ENCODE results near the gene CLMN. TPM values are rescaled to one million over a fixed set of nuclear protein-coding genes. Genes with fewer than 3 reads are reported as not detected.
"Not testable (repeated sequence)": the region's sequence is repeated elsewhere in the genome, so short reads cannot be mapped to it uniquely, and the experiment has no call there.

CLMN gene
- polyA plus RNA-seq, 1 donor from 2014 or later = 0.57 TPM

GRCh38 chr14:95182379-95182778 is 137.3 kb downstream of the CLMN start:
- H3K79me2 ChIP-seq (replicated peaks; ENCODE audit: insufficient read depth, low read length) = no peaks in the 10 kb centered on the region
- H3K27ac ChIP-seq (ENCODE audit: low read length) = no peak overlapping the region
- no peaks in the 10 kb centered on the region for H3F3A ChIP-seq (ENCODE audit: insufficient read depth, low read length, poor library complexity, severe bottlenecking)
- H3K36me3 ChIP-seq (ENCODE audit: insufficient read depth, low read length) = no peaks in the 10 kb centered on the region
- no peaks in the 10 kb centered on the region for H3K9me3 ChIP-seq (ENCODE audit: low read length)
- no peaks in the 10 kb centered on the region for H3K27me3 ChIP-seq (ENCODE audit: insufficient read depth, low read depth, low read length)
- no peak overlapping the region for H3K4me3 ChIP-seq (ENCODE audit: low read length)
- no peak overlapping the region for H3K4me2 ChIP-seq (ENCODE audit: low read length)
- TF ChIP-seq EP300 (conservative IDR thresholded peaks at IDR 0.05; ENCODE audit: poor library complexity, severe bottlenecking) (no peak), POLR2AphosphoS5 (IDR thresholded peaks at IDR 0.05) (no peak), TAF1 (IDR thresholded peaks at IDR 0.05; ENCODE audit: low read depth) (no peak), SMC3 (conservative IDR thresholded peaks at IDR 0.05; ENCODE audit: poor library complexity) (no peak), REST (IDR thresholded peaks at IDR 0.05; ENCODE audit: borderline replicate concordance) (no peak), MXI1 (conservative IDR thresholded peaks at IDR 0.05; ENCODE audit: poor library complexity, severe bottlenecking) (no peak), EZH2 (IDR thresholded peaks at IDR 0.05; ENCODE audit: borderline replicate concordance, insufficient read depth, low read length, poor library complexity, severe bottlenecking) (no peak), RAD21 (conservative IDR thresholded peaks at IDR 0.05) (no peak), CTCF (IDR thresholded peaks at IDR 0.05; ENCODE audit: poor library complexity, severe bottlenecking) (no peak)
- H2AFZ ChIP-seq (ENCODE audit: low read depth, low read length) = no peak overlapping the region
- no peaks in the 10 kb centered on the region for H3K9me2 ChIP-seq (ENCODE audit: insufficient read depth, low read length)
- no peaks in the 10 kb centered on the region for H4K20me1 ChIP-seq (ENCODE audit: insufficient read depth)
- no peak overlapping the region for H3K9ac ChIP-seq (ENCODE audit: low read length)

- Histone ChIP-seq H3K4me2 (ENCODE audit: low read length) (no peak overlapping the region), H3F3A (ENCODE audit: insufficient read depth, low read length, poor library complexity, severe bottlenecking) (no peaks in the 10 kb centered on the region), H3K79me2 (replicated peaks; ENCODE audit: insufficient read depth, low read length) (no peaks in the 10 kb centered on the region), H3K27ac (ENCODE audit: low read length) (no peak overlapping the region), H4K20me1 (ENCODE audit: insufficient read depth) (no peaks in the 10 kb centered on the region), H3K9ac (ENCODE audit: low read length) (no peak overlapping the region), H3K4me3 (ENCODE audit: low read length) (no peak overlapping the region), H3K36me3 (ENCODE audit: insufficient read depth, low read length) (no peaks in the 10 kb centered on the region), H3K9me2 (ENCODE audit: insufficient read depth, low read length) (no peaks in the 10 kb centered on the region), H2AFZ (ENCODE audit: low read depth, low read length) (no peak overlapping the region), H3K27me3 (ENCODE audit: insufficient read depth, low read depth, low read length) (no peaks in the 10 kb centered on the region), H3K9me3 (ENCODE audit: low read length) (no peaks in the 10 kb centered on the region)
- no peak for TF ChIP-seq POLR2AphosphoS5 (IDR thresholded peaks at IDR 0.05)
- TF ChIP-seq RAD21 (conservative IDR thresholded peaks at IDR 0.05) = no peak
- TF ChIP-seq MXI1 (conservative IDR thresholded peaks at IDR 0.05; ENCODE audit: poor library complexity, severe bottlenecking) = no peak
- no peak for TF ChIP-seq EZH2 (IDR thresholded peaks at IDR 0.05; ENCODE audit: borderline replicate concordance, insufficient read depth, low read length, poor library complexity, severe bottlenecking)
- TF ChIP-seq REST (IDR thresholded peaks at IDR 0.05; ENCODE audit: borderline replicate concordance) = no peak
Measured at GRCh38 chr14:95180966-95181741, 138.6 kb downstream of the CLMN start.

GRCh38 chr14:95175670-95176069 is 144.0 kb downstream of the CLMN start:
- H3K27me3 ChIP-seq (ENCODE audit: insufficient read depth, low read depth, low read length); H3K79me2 ChIP-seq (replicated peaks; ENCODE audit: insufficient read depth, low read length); H3K27ac ChIP-seq (ENCODE audit: low read length); H3K9me3 ChIP-seq (ENCODE audit: low read length); H3K4me3 ChIP-seq (ENCODE audit: low read length); H3K9ac ChIP-seq (ENCODE audit: low read length); H4K20me1 ChIP-seq (ENCODE audit: insufficient read depth); H3F3A ChIP-seq (ENCODE audit: insufficient read depth, low read length, poor library complexity, severe bottlenecking); H3K4me2 ChIP-seq (ENCODE audit: low read length); H3K36me3 ChIP-seq (ENCODE audit: insufficient read depth, low read length); H2AFZ ChIP-seq (ENCODE audit: low read depth, low read length); H3K9me2 ChIP-seq (ENCODE audit: insufficient read depth, low read length): not testable (repeated sequence)

All from neural cell (in vitro differentiated cells).